Measurements from ENCODE around the gene PAPLN.
A peak's percentile ranks its signal among the peaks of the same experiment; 100 is the strongest.

DNA sequence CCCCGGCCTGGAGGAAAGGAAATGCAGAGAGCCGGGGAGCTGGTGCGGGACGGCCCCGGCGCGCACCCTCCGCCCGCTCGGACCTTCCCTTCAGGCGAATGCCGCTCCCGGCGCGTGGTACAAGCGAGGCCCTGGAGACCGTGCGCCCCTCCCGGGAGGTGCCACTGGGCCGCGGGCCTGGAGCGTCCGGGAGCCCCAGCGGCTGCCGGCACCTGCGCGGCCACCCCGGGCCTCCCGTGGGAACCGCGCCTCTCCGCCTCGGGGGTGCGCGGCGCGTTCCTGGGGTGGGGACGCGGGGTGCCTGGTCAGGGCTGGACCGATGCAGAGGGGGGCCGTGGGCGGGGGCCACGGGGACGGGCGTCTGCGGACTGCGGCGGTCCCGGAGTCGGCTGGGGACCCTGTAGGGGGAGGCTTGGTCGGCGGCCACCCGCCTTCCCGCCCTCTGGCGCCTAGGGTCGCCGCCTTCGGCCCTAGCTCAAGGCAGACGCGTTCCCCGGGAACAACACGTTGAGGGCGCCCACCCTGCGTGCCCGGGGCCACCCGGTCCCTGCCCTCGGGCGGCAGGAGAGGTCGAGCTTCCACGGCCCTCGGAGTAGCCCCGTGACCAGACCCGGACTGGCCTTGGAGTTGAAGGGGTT lies 599 bp downstream of the PAPLN start:
- TF ChIP-seq, protein P1, sequence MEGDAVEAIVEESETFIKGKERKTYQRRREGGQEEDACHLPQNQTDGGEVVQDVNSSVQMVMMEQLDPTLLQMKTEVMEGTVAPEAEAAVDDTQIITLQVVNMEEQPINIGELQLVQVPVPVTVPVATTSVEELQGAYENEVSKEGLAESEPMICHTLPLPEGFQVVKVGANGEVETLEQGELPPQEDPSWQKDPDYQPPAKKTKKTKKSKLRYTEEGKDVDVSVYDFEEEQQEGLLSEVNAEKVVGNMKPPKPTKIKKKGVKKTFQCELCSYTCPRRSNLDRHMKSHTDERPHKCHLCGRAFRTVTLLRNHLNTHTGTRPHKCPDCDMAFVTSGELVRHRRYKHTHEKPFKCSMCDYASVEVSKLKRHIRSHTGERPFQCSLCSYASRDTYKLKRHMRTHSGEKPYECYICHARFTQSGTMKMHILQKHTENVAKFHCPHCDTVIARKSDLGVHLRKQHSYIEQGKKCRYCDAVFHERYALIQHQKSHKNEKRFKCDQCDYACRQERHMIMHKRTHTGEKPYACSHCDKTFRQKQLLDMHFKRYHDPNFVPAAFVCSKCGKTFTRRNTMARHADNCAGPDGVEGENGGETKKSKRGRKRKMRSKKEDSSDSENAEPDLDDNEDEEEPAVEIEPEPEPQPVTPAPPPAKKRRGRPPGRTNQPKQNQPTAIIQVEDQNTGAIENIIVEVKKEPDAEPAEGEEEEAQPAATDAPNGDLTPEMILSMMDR (IDR thresholded peaks at IDR 0.05; ENCODE audit: poor library complexity): no peak
- TF ChIP-seq EZH2 (IDR thresholded peaks at IDR 0.05; ENCODE audit: borderline replicate concordance) (peak; percentile 29), EZH2phosphoT487 (IDR thresholded peaks at IDR 0.05; ENCODE audit: low read depth, severe bottlenecking, unreplicated experiment) (no peak)

Data from hepatocyte (in vitro differentiated cells).